SKM-1 treated with dmso at 0.1 percent for 144 hours (cell line): Measurements from ENCODE around the gene ABHD16B.
"Not testable (repeated sequence)": the region's sequence is repeated elsewhere in the genome, so short reads cannot be mapped to it uniquely, and the experiment has no call there.

Experiments
- DNase-seq: peaks from one replicate; lab custom pipeline; 2025; ENCODE audit not compliant: unreplicated experiment; lab: John Stamatoyannopoulos, UW

Gene ABHD16B

DNA sequence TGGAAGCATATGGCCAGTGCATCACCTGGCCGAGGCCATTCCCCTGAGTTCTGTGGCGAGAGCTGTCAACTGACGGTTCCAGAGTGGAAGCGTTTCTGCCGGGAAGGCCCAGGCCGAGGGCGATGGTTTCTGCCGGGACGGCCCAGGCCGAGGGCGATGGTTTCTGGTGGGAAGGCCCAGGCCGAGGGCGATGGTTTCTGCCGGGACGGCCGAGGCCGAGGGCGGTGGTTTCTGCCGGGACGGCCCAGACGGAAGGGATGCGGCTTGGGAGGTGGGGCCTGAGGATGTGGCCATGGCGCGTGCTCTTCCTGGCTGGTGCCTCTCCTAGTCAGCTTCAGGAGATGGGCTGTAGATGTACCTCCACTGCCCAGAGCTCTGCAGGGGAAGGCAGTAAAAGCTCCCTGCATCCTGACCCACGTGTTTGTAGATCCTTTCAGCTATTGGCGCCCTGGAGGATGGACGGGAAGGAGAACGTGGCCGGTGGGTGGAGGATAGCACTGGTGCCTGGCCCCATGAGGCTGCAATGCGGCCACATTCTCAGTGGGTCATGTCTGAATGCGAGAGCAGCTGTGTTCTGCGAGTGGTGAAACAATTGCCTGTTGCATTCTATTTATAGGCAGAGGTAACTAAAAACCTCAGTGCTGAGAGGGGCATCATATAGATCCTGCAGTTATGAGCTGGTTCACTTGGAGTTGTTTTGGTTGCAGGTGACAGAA lies 16.6 kb downstream of the ABHD16B start:
- DNase-seq: no peak

DNA sequence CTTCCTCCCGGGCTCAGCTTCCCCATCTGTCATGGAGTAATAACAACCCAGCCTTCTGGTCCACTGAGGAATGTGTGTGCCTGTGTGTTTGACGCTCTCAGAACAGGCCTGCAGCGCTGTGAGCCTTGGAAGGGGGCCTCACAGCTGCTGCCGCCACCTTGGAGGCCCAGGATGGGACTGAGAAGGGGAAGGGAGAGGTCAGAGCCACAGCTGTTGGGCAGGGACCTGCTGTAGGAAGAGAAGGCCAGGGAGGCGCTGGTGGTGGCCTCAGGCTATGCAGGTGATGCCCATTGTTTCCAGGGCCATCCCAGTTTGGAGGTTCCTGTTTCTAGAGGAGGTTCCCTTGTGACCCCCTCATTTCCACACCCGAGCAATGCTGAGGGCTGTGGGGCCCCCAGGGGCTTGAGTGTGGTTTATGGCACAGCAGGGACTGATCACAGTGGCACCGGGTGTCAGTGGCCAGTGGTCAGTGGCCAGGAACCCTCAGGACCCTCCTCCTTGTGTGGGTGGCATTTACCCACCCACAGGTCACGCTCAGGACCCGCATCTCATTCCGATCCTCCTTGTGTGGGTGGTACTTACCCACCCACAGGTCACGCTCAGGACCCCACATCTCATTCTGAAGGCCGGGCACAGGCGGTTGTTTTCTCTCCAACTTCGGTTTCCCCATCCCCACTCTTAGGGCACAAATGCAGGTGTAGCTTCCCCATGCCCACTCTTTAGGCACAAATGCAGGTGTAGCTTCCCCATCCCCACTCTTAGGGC lies 17.8 kb downstream of the ABHD16B start:
- DNase-seq: no peak

DNA sequence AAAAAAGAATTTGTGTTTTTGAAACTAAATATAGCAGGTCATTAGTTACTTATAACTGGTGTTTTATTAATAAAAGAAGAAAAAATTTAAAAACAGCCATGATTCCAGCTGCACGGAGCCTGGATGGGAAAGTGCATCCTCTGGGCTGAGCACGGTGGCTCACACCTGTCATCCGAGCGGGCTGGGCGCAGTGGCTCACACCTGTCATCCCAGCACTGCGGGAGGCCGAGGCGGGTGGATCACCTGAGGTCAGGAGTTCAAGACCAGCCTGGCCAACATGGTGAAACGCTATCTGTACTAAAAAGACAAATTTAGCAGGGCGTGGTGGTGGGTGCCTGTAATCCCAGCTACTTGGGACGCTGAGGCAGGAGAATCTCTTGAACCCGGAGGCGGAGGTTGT lies 19.6 kb downstream of the ABHD16B start:
- not testable (repeated sequence) for DNase-seq

DNA sequence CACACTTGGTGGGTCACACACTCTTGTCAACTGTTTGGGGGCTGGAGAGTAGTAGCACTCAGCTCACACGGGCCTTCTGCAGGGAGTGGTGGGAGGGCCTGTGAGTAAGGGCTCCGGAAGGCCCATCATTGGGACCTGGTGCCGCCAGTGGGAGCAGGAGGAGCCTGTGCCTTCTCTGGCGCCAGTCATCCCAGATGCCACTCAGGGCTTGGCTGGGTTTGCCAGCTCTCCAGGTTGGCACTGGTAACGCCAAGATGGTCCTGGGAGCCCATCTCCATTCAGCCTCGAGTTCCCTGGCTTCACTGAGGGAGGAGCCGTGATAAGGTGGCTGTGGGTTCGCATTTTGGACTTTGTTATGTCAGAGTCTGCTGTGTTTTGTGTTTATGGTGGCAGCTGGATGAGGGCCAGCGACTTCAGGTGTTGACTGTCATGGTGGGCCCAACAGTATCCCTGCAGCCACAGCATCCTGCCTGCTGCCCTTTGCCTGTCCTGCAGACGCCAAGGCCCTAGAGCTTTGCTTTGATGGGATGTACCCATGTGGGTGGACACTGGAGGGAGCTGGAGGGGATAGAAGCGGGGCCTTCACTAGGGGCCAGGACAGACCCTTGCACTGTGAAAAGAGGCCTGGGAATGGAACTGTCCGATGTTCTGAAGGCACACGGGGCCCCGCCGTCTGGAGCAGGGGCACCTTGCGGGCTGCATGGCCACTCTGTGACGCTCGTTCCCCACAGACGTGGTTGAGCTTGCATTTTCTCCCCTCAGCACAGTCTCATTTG lies 20.3 kb downstream of the ABHD16B start:
- DNase-seq: no peak

DNA sequence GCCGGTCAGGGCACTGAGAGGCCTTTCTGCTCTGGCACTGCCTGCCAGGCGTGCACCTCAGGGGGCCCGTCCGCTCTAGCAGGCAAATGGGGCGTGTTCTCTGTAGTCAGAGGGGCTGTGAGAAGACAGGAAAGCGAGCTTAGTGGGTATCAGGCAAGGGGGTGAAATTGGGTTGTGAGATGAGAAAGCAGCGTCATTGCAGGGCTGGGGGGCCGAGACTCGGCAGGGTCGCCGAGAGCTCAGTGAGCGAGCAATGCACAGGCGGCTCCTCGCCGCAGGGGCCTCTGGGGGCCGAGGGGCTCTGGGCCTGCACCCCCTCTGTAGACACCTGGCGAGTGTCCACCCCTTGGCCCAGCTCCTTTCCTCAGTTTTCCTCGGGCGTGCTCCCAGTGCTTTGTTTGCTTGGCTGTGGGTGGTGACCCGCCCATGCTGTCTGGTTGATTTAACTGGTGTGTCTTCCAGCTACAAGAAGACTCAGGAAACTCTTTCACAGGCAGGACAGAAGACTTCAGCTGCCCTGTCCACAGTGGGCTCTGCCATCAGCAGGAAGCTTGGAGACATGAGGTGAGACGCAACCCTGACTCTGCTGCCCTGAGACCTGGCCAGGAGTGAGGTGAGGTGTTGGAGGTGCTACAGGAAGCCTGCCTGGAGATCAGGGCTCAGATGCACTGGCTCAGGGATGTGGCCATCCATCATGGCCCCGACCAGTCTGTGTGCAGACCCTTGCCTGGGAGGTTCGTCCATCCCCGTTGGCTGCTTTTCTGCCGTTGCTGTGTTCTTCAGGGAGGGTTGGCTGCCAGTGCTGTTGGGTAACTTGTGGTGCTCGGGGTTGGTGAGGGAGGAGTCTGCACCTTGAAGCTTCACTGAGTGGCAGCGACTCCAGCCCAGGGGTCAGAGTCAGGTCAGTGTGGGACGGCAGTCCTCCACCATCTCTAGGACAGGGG lies 21.2 kb downstream of the ABHD16B start:
- no peak for DNase-seq

GRCh38 chr20:63883201-63883593 lies 21.9 kb downstream of the ABHD16B start:
- DNase-seq: no peak

DNA sequence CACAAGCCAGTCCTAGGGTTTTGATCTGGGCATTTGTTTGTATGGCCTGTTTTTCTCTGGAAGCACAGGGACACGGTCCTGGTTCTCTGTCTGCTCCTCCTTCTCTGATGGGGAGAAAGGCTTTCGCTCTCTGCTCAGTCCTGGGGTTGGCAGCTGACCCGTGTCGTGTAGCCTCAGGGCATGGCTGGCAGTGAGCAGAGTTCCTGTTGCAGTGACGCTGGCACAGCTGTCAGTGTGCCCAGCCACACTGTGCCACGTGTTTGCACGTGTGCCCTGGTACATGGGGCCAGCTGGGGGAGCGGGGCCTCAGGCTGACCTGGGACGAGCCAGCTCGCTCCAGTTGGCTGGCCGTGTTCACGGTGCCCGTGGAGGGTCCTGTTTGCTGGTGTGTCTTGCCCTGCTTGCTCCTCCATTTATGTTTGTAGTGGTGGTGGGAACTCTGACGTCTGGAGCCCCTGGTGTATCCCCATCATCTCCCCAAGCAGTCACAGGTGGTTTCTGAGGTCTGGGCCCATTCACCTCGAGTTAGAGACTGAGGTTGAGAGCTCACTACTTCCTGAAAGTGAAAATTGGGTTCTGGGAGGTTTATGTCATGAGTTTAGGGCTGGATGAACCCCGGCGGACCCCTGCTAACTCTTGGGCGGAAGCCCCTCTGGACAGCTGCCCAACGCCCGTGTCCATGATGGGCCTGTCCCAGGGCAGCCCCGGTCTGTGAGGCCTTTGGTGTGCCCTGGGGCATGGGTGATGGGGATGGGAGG lies 23.4 kb downstream of the ABHD16B start:
- DNase-seq: no peak

DNA sequence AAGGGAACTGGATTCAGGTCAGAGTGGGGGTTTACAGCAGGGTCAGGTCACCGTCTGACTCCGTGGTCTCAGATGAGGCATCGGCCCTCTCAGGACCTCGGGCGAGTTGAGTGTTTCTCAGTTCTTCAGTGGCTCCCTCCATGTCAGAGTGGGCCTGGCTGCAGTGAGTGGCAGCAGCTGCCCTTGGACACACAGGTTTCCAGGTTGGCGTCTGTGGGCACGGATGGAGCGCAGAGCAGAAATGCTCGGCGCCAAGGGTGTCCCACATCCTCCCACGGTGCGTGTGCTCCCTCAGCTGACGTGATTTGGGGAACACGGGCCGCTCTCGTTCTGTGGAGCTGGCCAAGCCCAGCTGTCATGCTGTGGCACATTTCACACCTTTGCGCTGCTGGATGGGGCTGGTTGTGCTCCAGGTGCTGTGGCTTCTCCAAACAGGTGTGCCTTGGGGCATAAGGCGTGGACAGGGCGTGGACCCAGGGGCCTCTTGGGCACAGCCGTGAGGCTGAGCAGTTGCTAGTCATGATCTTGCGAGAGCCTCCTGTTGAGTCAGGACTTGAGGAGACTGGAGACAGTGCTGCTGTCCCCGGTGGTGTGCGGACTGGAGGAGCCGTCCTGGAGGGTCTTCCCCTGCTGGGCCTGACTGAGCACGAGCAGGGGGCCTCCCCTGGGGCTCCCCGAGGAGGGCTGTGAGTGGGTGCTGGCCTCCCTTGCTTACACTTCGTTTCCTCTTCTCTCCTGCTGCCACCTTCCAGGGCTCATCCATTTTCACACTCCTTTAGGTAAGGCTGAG lies 24.2 kb downstream of the ABHD16B start:
- no peak for DNase-seq

DNA sequence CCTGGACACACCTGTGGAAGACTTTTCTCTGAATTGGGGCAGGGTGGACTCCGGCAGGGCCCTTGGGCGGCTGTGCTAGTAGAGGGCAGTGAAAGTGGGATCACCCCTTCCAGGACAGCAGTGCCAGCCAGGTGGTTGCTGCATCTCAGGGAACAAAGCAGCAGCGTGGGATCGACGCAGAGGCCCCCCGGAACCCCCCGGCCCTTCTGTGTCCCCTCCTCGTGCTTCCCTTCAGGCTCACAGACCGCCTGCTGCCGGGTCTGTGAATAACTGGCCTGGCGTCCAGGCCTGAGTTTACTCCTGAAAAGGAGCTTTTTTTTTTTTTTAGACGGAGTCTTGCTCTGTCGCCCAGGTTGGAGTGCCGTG lies 24.7 kb downstream of the ABHD16B start:
- DNase-seq: no peak

- no peak for DNase-seq
Measured at GRCh38 chr20:63886921-63887320, 25.6 kb downstream of the ABHD16B start.

DNA sequence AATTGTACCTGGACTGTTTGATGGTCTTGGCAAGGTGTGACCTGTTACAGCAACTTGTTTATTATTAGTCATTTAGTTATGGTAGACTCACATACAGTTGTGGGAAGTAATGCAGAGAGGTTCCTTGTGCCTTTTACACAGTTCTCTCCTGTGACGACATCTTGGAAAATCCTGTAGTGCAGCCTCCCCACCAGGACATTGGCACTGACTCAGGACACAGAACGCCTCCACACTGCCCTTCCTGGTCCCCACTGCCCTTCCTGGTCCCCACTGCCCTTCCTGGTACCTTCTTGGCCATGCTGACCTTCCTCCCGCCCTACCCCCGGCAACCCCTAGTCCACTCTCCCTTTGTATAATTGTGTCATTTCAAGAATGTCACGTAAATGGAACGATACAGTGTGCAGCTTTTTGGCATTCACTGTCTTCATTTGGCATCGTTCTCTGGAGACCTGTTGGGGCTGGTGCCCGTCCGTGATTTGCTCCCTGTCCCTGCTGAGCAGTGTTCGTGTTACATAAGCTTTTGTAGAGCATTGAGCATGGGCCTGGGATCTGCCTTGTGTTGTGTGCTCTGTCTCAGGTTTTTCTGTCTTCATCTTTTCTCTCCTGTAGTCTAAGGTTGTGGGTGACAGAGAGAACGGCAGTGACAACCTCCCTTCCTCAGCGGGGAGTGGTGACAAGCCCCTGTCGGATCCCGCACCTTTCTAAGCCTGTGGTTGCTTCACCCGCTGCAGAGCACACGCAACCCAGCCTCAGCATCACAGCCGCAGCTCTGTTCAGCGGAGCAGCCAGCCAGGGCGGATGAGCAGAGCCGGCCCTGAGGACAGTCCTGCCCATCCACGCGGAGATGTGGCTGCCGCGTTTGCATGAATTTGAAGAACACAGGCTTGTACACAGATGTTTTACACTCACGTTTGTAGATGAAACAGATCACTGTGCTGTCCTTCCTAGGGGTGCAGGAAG lies 28.2 kb downstream of the ABHD16B start:
- no peak for DNase-seq

GRCh38 chr20:63890201-63890576 lies 28.9 kb downstream of the ABHD16B start:
- DNase-seq: no peak

DNA sequence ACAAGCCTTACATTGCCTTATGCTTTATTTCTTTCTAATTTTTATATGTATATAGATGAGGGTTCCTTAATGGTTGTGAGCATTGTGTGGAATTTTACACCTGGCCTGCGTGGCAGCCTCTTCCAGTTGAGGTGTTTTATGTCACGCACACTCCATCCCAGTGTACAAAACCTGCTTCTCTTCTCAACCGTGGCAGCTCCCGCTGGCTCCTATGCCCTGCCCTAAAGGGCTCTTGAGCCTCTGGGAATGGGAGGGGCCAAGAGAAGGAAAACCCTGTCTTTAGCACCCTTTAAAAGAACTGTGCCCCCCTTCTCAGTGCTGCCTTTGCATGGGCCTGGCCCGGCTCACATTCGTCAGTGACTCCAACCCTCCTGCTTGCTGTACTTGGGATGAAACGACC lies 29.3 kb downstream of the ABHD16B start:
- no peak for DNase-seq

DNA sequence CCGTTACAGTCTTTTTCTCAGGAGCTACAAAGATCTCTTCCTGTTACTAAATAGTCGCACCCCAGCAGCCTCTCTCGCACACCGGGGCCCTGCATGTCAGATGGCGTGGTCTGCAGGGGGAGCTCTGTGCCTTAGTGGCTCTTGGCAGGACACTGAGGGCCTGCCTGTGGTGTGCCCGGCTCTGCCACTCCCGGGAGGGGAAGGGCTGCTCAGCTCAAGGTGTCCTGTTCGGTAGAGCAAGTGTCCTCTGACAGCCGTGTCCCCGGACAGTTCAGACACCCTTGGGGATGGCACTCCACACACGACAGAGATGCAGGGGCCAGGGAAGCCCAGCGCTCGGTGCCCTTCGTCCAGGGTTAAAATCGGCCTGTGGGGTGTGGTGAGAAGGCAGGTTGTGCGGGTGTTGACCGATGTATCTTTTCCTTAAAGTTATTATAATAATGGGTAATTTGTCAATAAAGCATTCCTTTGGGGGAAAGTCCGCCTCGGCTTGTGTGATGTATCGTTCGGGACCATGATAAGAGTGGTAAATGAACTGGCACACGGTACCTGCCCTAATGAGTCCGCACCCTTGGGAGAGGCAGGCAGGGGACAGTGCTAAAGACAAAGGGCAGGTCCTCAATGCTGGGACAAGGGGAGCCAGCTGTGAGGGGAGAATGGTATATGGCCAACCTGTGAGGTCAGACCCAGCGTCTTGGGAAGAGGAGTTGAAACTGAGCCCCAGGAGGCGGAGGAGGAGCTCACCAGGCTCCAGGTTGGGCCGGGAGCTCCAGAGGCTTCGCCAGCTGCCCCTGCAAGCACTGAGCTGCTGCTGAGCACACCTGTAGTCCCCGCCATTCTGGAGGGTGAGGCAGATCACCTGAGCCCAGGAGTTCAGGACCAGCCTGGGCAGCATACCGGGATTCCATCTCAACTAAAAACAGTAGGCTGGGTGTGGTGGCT lies 30.0 kb downstream of the ABHD16B start:
- DNase-seq: no peak

DNA sequence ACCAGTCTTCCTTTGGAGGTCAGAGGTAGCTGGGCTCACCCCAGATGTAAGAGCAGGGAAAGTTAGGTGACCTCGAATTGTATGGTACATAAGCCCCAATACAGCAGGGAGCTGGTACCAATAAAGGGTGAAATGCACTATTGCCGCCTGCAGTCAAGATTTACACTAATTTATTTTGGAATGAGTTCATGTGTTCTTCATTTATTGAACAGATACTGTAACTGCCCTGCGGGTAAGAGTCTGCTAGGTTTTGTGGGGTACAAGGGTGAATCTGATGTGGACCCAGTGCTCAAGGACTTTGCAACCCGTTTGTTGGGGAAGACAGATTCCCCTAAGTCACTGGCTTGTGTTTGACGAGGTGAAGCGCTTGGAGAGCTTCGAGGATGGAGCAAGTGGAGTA lies 31.1 kb downstream of the ABHD16B start:
- no peak for DNase-seq

- no peak for DNase-seq
Measured at GRCh38 chr20:63893999-63894357, 32.7 kb downstream of the ABHD16B start.
